ENCODE data around the gene CHCHD1. TPM values are rescaled to one million over a fixed set of nuclear protein-coding genes. Genes with fewer than 3 reads are reported as not detected.

Gene CHCHD1
- polyA plus RNA-seq, 1 experiment: 14.3 TPM

- Histone ChIP-seq H3K36me3 (ENCODE audit: control insufficient read depth, insufficient read depth, low read length) (peaks cover 12% of the 10 kb centered on the region), H3K4me3 (ENCODE audit: low read depth, low read length) (no peak overlapping the region), H3K27me3 (ENCODE audit: control insufficient read depth, insufficient read depth, low read length) (no peaks in the 10 kb centered on the region)
- ChIA-PET CTCF (interaction anchor here (1.3 kb wide), 2 partner anchors 67 to 128 kb away, joined by 4 to 6 read pairs; no protein-coding TSS in a partner anchor), POLR2A (no interaction called here)
- no peak for DNase-seq (ENCODE audit: low read depth)
- no peak for TF ChIP-seq CTCF (IDR thresholded peaks at IDR 0.05; ENCODE audit: insufficient read depth, low read depth, low read length)
These were observed 30.8 kb downstream of the CHCHD1 start for GRCh38 chr10:73812657-73813056.

- peaks cover 7% of the 10 kb centered on the region for H3K36me3 ChIP-seq (ENCODE audit: control insufficient read depth, insufficient read depth, low read length)
- CTCF ChIA-PET: interaction anchor here (1.3 kb wide), 1 partner anchor 66 kb away, joined by 4 read pairs; no protein-coding TSS in a partner anchor
- no peak for TF ChIP-seq CTCF (IDR thresholded peaks at IDR 0.05; ENCODE audit: insufficient read depth, low read depth, low read length)
- no peak for DNase-seq (ENCODE audit: low read depth)
- no peaks in the 10 kb centered on the region for H3K27me3 ChIP-seq (ENCODE audit: control insufficient read depth, insufficient read depth, low read length)
- POLR2A ChIA-PET: no interaction called here
- H3K4me3 ChIP-seq (ENCODE audit: low read depth, low read length): no peak overlapping the region
These were observed 31.5 kb downstream of the CHCHD1 start for GRCh38 chr10:73813333-73813732.

GRCh38 chr10:73814276-73814895 lies 32.5 kb downstream of the CHCHD1 start:
- ChIA-PET CTCF (interaction anchor here (0.5 to 0.7 kb wide), 3 partner anchors 11 to 160 kb away, joined by 3 read pairs; no protein-coding TSS in a partner anchor), POLR2A (no interaction called here)
- Histone ChIP-seq H3K4me3 (ENCODE audit: low read depth, low read length) (no peak overlapping the region), H3K36me3 (ENCODE audit: control insufficient read depth, insufficient read depth, low read length) (peaks cover 5% of the 10 kb centered on the region), H3K27me3 (ENCODE audit: control insufficient read depth, insufficient read depth, low read length) (no peaks in the 10 kb centered on the region)
- TF ChIP-seq CTCF (IDR thresholded peaks at IDR 0.05; ENCODE audit: insufficient read depth, low read depth, low read length): no peak
- DNase-seq (ENCODE audit: low read depth): no peak

- DNase-seq (ENCODE audit: low read depth): no peak
- Histone ChIP-seq H3K36me3 (ENCODE audit: control insufficient read depth, insufficient read depth, low read length) (peaks cover 7% of the 10 kb centered on the region), H3K27me3 (ENCODE audit: control insufficient read depth, insufficient read depth, low read length) (no peaks in the 10 kb centered on the region), H3K4me3 (ENCODE audit: low read depth, low read length) (no peak overlapping the region)
- TF ChIP-seq CTCF (IDR thresholded peaks at IDR 0.05; ENCODE audit: insufficient read depth, low read depth, low read length): peak; percentile 38
- POLR2A ChIA-PET: no interaction called here
- CTCF ChIA-PET: interaction anchor here (0.9 to 2.0 kb wide), 4 partner anchors 13 to 64 kb away, joined by 3 to 12 read pairs (median 6); no protein-coding TSS in a partner anchor
These were observed 33.3 kb downstream of the CHCHD1 start for GRCh38 chr10:73814896-73815718.

- no peak for DNase-seq (ENCODE audit: low read depth)
- ChIA-PET CTCF (interaction anchor here (0.9 to 2.0 kb wide), 4 partner anchors 13 to 64 kb away, joined by 3 to 12 read pairs (median 6); no protein-coding TSS in a partner anchor), POLR2A (no interaction called here)
- H3K27me3 ChIP-seq (ENCODE audit: control insufficient read depth, insufficient read depth, low read length): no peaks in the 10 kb centered on the region
- H3K4me3 ChIP-seq (ENCODE audit: low read depth, low read length): no peak overlapping the region
- H3K36me3 ChIP-seq (ENCODE audit: control insufficient read depth, insufficient read depth, low read length): peaks cover 7% of the 10 kb centered on the region
- no peak for TF ChIP-seq CTCF (IDR thresholded peaks at IDR 0.05; ENCODE audit: insufficient read depth, low read depth, low read length)
These were observed 33.8 kb downstream of the CHCHD1 start for GRCh38 chr10:73815719-73816030.

Measured in BJ (cell line).